ENCODE measurements around the gene S100A12.

GRCh38 chr1:153364766-153365666 is 10.4 kb downstream of the S100A12 start:
- no peak for TF ChIP-seq CTCF (conservative IDR thresholded peaks at IDR 0.05; ENCODE audit: low read length)
- TF ChIP-seq EZH2phosphoT487 (IDR thresholded peaks at IDR 0.05; ENCODE audit: borderline replicate concordance, low read depth, low read length): no peak

Measured in OCI-LY7 (cell line).